ENCODE results near the gene CNTNAP2. TPM values are rescaled to one million over a fixed set of nuclear protein-coding genes. Genes with fewer than 3 reads are reported as not detected.

The CNTNAP2 gene
- total and polyA plus RNA-seq, 2 of the 8 experiments (the other 6 are each of a cell fraction or from before 2014, with no cell fraction given): 27.9 to 71.0 TPM

DNA sequence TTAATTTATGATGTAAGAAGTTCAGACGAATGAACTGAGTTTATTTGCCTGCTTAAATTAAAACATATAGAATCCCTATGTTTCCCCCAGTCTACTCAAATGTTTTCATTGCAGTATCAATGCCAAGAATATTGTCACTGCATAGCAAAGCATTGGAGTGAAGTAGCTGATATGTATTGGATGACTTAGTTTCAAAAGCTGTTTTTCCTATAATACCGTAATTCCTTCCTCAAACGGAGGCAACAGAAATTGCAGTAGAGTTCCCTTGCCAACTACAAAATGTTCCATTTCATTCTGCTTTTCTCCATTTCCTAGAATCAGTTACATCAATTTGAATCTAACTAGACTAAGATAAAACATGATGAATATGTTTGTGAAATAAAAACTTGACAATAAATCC, 174.1 kb downstream of the CNTNAP2 start:
- H2BK120ac ChIP-seq (replicated peaks; ENCODE audit: low read depth, low read length): no peak overlapping the region
- H2BK15ac ChIP-seq (ENCODE audit: low read length): no peak overlapping the region
- no peaks in the 10 kb centered on the region for H3K9me3 ChIP-seq (ENCODE audit: insufficient read depth in 2 of 2, low read depth in 1 of 2, low read length in 1 of 2)
- H4K5ac ChIP-seq (ENCODE audit: insufficient read length, low read depth, low read length): no peak overlapping the region
- no peaks in the 10 kb centered on the region for H3K36me3 ChIP-seq (ENCODE audit: control insufficient read depth in 2 of 4, insufficient read depth in 4 of 4, low read length in 3 of 4)
- no peaks in the 10 kb centered on the region for H4K20me1 ChIP-seq (replicated peaks in 1 of 2; ENCODE audit: control insufficient read depth in 1 of 2, insufficient read depth in 2 of 2, low read length in 2 of 2)
- ChIA-PET CTCF (ENCODE audit: partially characterized antibody) (interaction anchor here (1.2 kb wide), 1 partner anchor 13 kb away, joined by 3 read pairs; no protein-coding TSS in a partner anchor), POLR2A (ENCODE audit: partially characterized antibody) (no interaction called here)
- TF ChIP-seq GABPA (IDR thresholded peaks at IDR 0.05; ENCODE audit: borderline replicate concordance, insufficient read depth, low read length) (no peak), CREB1 (IDR thresholded peaks at IDR 0.05) (no peak)
- no peak overlapping the region for H3K4ac ChIP-seq (replicated peaks; ENCODE audit: insufficient read length, low read depth, low read length)
- 94% methylated on average over 3 of the region's 3 CpGs; no CpG with 5 or more reads in 1 of the 2 experiments for WGBS, 2 experiments (ENCODE audit: extremely low coverage in 1 of 2, insufficient coverage in 1 of 2, insufficient read length in 1 of 2, insufficient replicate concordance in 2 of 2, low coverage in 1 of 2, low lambda C conversion rate in 2 of 2, missing lambda C conversion rate in 1 of 2)
- no peak for DNase-seq (ENCODE audit: low read depth in 1 of 2, low spot score in 2 of 2)
- H3K23me2 ChIP-seq (ENCODE audit: low read depth, low read length): no peaks in the 10 kb centered on the region
- no peaks in the 10 kb centered on the region for H3K4me1 ChIP-seq (replicated peaks in 1 of 4; ENCODE audit: control insufficient read depth in 3 of 4, insufficient read depth in 4 of 4, low read length in 3 of 4)
- no peaks in the 10 kb centered on the region for H3K79me1 ChIP-seq (ENCODE audit: low read depth, low read length)
- H2BK12ac ChIP-seq (ENCODE audit: low read depth, low read length): no peak overlapping the region
- no peak overlapping the region for H2AK5ac ChIP-seq (ENCODE audit: low read depth, low read length)
- no peaks in the 10 kb centered on the region for H3K27me3 ChIP-seq (replicated peaks in 1 of 4; ENCODE audit: control insufficient read depth in 3 of 4, extremely low read depth in 1 of 4, insufficient read depth in 3 of 4, low read length in 3 of 4)
- H3K56ac ChIP-seq (replicated peaks; ENCODE audit: insufficient read length, low read depth, low read length): no peak overlapping the region
- no peak overlapping the region for H2BK20ac ChIP-seq (ENCODE audit: low read length)
- H3K27ac ChIP-seq (ENCODE audit: low read depth, low read length): no peak overlapping the region
- H3K23ac ChIP-seq (ENCODE audit: insufficient read length): no peak overlapping the region
- no peak overlapping the region for H3K18ac ChIP-seq (ENCODE audit: extremely low read depth, low read length)
- H3K9ac ChIP-seq (replicated peaks in 1 of 4; ENCODE audit: extremely low read depth in 1 of 4, low read depth in 3 of 4, low read length in 3 of 4): no peak overlapping the region
- FAIRE-seq: no peak
- no peaks in the 10 kb centered on the region for H3K79me2 ChIP-seq (ENCODE audit: control insufficient read depth in 1 of 2, insufficient read depth in 2 of 2, low read length in 2 of 2)
- no peak overlapping the region for H3K4me3 ChIP-seq (ENCODE audit: extremely low read depth in 1 of 4, insufficient read depth in 2 of 4, low read depth in 3 of 4, low read length in 4 of 4)
- H3K4me2 ChIP-seq (ENCODE audit: insufficient read depth in 1 of 2, low read depth in 2 of 2, low read length in 2 of 2): no peak overlapping the region
- no peak overlapping the region for H2AFZ ChIP-seq (ENCODE audit: low read length)
- H4K91ac ChIP-seq (replicated peaks; ENCODE audit: insufficient read length, low read length): no peak overlapping the region
- H3K14ac ChIP-seq (ENCODE audit: insufficient read length): no peak overlapping the region
- no peak overlapping the region for H2BK5ac ChIP-seq (ENCODE audit: low read depth, low read length)
- no peak overlapping the region for H4K8ac ChIP-seq (ENCODE audit: extremely low read depth, insufficient read depth, low read length)
